Suppressor macrophage treated with lipopolysaccharide for 4 hours (primary cell): ENCODE measurements around the gene ORC6.
"Not testable (repeated sequence)": the region's sequence is repeated elsewhere in the genome, so short reads cannot be mapped to it uniquely, and the experiment has no call there.

Experiments
- DNase-seq: peaks from one replicate; pipeline ENCODE4 v3.0.0-alpha.2; 2020

The ORC6 gene

GRCh38 chr16:46689365-46690280 lies at the start of gene ORC6:
Gene ORC6 (plus strand): TSS chr16:46689659. CDS start chr16:46689706, 47 bp downstream.
- DNase-seq, result peak; percentile 98

GRCh38 chr16:46648656-46649055 lies 40.8 kb upstream of the ORC6 start:
- DNase-seq, result no peak

- DNase-seq, result no peak
Measured at GRCh38 chr16:46649588-46650253, 39.7 kb upstream of the ORC6 start.

- DNase-seq, result no peak
Measured at GRCh38 chr16:46650254-46650623, 39.2 kb upstream of the ORC6 start.

GRCh38 chr16:46651305-46651704 lies 38.2 kb upstream of the ORC6 start:
- no peak for DNase-seq

GRCh38 chr16:46658925-46659324 lies 30.5 kb upstream of the ORC6 start:
- peak; percentile 90 for DNase-seq

- DNase-seq, result no peak
Measured at GRCh38 chr16:46662123-46662522, 27.3 kb upstream of the ORC6 start.

GRCh38 chr16:46673320-46674013 lies 16.0 kb upstream of the ORC6 start:
- peak; percentile 78 for DNase-seq

GRCh38 chr16:46677943-46678342 lies 11.5 kb upstream of the ORC6 start:
- DNase-seq, result not testable (repeated sequence)

GRCh38 chr16:46681867-46682266 lies 7.6 kb upstream of the ORC6 start:
- DNase-seq, result not testable (repeated sequence)

- no peak for DNase-seq
Measured at GRCh38 chr16:46686815-46687473, 2.5 kb upstream of the ORC6 start.

- no peak for DNase-seq
Measured at GRCh38 chr16:46687486-46687885, 2.0 kb upstream of the ORC6 start.

GRCh38 chr16:46688101-46688653 lies 1.3 kb upstream of the ORC6 start:
- DNase-seq, result peak; percentile 85

- peak; percentile 100 for DNase-seq
Measured at GRCh38 chr16:46688654-46689364, 650 bp upstream of the ORC6 start, which contains the start of gene VPS35. Gene VPS35 (minus strand): TSS chr16:46689178. CDS start chr16:46689133, 45 bp downstream.

GRCh38 chr16:46690281-46691178 lies 1.1 kb downstream of the ORC6 start:
- DNase-seq, result peak; percentile 26

GRCh38 chr16:46691726-46692125 lies 2.3 kb downstream of the ORC6 start:
- DNase-seq, result no peak

- no peak for DNase-seq
Measured at GRCh38 chr16:46693598-46693997, 4.1 kb downstream of the ORC6 start.

- no peak for DNase-seq
Measured at GRCh38 chr16:46695937-46696336, 6.5 kb downstream of the ORC6 start.

- DNase-seq, result no peak
Measured at GRCh38 chr16:46696957-46697356, 7.5 kb downstream of the ORC6 start.

GRCh38 chr16:46700048-46700447 lies 10.6 kb downstream of the ORC6 start:
- DNase-seq, result no peak

GRCh38 chr16:46701615-46702014 lies 12.2 kb downstream of the ORC6 start:
- DNase-seq, result no peak
